GM18519 (cell line): Measurements from ENCODE around the gene COBL.

Experiments
- ATAC-seq: cut with Tn5 transposase; IDR thresholded peaks from one replicate; pipeline ENCODE4 v1.9.1; 2021; ENCODE audit warnings: mild to moderate bottlenecking, moderate library complexity; ENCODE audit not compliant: unreplicated experiment, low FRiP score

COBL gene

DNA sequence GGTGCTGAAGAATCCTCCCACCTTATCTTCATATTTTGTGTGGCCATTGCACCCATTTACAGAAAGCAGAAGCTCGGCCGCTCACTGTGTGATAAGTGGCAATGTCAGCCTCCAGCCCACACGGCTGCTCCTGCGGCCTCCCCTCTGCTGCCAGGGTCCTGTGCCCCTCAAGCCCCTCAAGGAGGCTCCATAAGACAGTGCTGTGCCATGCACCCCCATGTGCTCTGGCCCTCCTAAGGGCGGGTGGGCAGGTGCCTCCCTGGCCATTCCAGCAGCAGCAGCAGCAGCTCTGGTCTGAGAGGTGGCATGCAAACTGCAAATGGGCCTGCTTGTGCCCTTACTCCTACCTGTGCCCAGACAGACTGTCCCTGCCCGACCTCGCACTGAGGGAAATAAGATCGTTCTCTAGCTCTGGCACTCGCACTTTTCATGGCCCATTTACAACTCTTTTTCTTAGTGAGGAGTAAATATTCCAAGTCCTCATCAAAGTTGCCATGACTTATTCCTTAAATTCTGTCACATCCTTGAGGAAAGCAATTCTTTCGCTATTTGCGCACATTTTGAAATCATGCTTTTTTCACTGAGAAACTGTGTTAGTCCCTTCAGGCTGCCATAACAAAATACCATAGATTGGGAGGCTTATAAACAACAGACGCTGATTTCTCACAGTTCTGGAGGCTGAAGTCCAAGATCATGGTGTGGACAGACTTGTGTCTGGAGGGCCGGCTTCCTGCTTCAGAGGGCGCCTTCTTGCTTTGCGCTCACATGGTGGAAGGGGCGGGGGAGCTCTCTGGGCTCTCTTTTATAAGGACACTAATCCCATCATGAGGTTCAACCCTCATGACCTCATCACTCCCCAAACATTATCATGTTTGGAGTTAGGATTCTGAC lies 187.8 kb downstream of the COBL start:
- no peak for ATAC-seq

- no peak for ATAC-seq
Observed at GRCh38 chr7:51127618-51127904, 189.0 kb downstream of the COBL start.

GRCh38 chr7:51126813-51127617 lies 189.6 kb downstream of the COBL start:
- no peak for ATAC-seq

- ATAC-seq: no peak
Observed at GRCh38 chr7:51126324-51126723, 190.3 kb downstream of the COBL start.

DNA sequence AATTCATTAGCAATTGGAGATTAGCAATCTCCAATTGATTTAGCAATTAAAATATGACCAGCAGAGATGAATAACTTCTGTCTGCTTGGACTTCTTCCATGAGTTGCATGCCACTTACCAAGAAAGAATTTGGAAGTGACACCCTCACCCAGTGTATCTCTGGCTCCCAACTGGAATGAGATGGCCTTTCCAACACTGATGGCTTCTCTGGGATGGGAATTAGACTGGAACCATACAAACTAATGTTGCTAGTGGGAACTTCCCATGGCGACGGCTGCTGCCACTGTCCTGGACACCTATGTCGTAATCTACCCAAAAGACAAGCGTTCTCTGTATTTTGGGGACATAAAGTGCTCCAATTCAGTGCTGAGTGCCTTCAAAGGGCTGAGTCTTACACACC lies 192.3 kb downstream of the COBL start:
- no peak for ATAC-seq

DNA sequence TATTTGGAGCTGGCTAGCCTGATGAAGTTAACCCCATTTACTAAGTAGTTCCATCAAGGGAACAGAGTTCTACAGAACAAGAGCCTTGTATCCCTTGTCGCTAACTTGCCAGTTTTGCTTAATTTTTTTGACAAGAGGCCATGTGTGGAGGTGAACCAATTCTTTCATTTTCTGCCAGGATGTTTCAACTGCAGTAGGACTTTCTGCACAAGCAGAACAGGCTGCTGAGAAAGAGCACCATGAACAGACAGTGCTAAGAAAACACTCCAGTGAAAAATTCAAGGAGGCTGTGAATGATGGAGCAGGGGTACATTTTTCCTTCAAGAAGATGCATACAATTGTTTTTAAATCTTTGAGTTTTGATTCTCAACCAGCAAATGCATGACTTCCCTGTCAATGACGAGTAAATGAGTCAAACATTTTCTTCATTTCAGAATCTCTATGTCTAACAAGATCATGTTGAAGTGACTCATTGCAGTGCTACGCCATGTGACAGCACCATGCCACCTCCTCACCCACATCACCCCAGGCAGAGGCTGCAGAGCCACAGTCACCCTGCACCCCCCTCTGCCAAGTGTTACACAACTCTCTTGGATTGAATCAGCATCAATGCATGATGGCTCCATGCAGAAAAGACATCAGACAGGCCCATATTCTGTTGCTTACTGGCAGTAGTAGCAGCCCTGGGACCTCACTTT lies 193.1 kb downstream of the COBL start:
- no peak for ATAC-seq

DNA sequence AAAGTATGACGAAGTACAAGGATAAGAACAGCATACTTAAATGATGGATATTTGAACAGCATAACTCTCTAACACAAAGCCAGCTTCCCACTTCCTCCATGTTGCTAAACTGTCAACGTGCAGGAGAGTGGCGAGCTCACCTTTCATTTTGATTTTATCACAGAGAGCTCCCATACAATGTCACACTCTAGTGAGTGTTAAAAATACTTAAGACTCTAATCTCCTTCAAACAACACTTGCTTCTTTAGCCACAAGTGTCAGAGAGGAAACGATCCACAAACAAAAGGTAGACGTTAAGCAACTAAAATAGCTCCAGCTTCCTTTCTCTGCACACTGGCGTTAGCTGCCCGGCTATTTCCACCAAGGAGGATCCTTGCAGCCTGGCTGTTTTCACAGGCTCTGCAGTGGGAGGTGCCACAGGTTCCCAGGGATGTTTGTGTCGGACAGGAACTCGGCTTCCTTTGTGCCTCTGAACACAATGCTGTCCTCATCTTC lies 194.6 kb downstream of the COBL start:
- no peak for ATAC-seq

DNA sequence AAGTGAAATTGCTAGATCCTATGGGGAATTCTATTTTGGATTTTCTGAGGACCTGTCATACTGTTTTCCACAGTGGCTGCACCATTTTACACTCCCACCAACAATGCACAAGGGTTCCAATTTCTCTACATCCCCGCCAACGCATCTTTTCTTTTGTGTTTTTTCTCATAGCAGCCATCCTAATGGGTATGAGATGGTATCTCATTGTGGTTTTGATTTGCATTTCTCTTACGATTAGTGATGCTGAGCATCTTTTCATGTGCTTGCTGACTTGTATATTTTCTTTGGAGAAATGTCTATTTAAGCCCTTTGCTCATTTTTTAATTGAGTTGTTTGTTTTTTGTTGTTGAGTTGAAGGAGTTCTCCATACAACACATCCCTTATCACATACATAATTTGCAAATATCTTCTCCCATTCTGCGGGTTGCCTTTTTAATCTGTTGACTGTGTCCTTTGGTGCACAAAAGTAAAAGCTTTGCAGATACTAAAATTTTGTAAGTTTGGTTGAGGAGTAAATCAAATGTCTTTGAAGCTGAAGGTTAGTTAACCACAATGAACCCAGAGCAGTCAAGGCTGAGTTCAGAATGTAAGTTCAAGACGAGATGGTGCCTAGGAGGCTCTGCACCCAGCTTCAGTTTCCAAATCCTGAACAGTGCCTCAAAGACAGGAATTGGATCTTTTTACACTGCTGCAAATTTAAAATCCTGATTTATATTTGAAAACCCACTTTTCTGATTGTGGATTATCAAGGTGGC lies 195.4 kb downstream of the COBL start:
- ATAC-seq: no peak

- no peak for ATAC-seq
Observed at GRCh38 chr7:51118628-51119027, 198.0 kb downstream of the COBL start.

DNA sequence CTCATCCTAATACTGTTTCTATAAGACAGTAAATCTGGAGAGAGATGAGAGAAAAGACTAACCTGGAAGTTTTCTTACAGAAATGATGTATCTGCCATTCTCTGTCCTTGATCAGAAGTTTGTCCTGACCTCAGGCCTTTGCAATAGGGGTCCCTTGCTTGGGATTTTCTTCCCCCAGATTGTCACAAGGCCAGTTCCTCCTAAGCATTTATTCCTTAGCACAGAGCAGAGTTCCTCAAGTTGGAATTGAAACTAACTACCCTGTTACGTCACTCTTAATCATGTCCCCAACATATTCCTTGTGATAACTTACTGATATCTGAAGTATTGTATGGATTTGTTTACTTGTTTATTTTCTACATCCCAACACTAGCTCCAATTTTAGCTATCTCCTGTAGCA lies 202.1 kb downstream of the COBL start:
- ATAC-seq: no peak

- no peak for ATAC-seq
Observed at GRCh38 chr7:51113962-51114361, 202.6 kb downstream of the COBL start.

- no peak for ATAC-seq
Observed at GRCh38 chr7:51113560-51113959, 203.0 kb downstream of the COBL start.

- no peak for ATAC-seq
Observed at GRCh38 chr7:51111241-51111940, 205.2 kb downstream of the COBL start.

DNA sequence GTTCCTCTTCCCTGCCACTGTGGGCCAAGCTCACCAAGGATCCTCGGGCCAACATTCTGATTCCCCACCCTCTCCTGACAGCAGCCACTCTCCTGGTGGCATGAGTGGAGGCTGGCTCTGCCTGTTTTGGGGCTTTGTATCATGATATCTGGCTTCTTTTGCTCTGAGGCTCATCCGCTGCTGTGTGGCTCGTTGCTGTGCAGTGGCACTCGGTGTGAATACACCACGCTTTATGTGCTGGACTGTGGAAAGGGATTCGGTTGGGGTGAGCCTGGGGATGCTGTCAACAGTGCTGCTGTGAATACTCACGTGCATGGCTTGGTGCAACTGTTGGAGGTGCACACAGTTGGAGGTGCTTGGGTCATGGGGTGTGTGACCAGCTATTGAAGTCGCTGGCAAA lies 208.5 kb downstream of the COBL start:
- ATAC-seq: no peak

GRCh38 chr7:51104278-51104677 lies 212.3 kb downstream of the COBL start:
- no peak for ATAC-seq

DNA sequence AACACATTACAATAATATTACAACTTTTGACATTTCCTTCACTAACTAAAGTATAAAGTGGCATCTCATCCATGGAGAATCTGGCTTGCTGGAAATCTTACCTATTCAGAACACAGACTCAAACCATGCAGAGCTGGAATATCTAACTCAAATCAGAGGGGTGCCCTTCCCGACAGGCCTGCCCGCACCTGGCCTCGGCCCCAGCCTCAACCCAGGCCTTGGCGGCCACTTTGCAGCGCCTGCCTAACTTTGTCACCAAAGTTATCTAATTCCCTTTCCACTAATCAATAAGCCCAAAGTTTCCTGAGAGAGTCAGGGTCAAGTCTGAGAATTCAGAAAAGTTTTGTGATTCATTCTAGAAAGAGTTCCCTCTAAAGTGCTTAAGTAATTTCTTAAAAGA lies 212.9 kb downstream of the COBL start:
- no peak for ATAC-seq

DNA sequence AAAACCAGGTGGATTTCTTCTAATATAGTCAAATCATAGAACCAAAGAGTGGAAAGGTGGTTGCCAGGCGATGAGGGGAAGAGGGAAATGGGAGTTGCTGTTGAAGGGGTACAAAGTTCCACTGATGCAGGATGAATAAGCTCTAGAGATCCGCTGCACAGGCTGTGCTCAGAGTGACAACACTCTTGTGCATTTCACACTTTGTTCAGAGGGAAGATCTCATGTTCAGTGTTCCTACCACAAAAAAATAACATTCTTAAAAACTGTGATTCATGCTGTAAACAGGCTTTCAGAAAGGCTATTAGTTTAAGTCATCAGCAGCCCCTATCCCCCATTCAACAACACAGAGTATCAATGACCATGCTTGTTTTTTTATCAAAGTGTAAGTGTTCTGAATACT lies 213.8 kb downstream of the COBL start:
- ATAC-seq: no peak

DNA sequence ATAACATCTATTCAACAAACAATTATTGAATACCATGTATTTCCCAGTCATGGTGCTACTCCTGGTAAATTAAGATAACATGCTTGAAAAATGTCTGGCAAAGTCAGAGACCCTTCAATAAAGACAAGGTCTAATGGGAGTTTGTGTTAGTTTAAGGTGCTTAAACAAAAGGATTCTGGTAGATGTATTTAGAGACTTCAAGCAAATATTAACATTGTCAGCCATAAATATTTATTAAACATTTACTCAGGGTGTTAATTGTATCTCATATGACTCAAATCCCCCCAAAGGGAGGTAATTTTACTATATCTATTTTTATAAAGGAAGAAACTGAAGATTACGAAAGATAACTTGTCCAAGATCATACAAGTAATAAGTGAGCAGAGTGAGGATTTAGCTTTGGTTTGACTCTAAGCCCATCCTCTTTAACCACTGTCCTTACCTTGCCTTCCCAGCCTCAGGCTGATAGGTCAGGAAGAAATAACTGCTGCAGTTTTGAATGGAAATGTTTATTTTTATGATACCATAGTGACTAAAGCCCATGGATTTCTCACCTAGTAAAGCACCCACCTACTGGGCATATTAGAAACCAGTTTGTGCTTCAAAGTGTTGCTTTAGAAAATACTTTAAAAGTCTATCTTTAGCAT lies 215.4 kb downstream of the COBL start:
- no peak for ATAC-seq

DNA sequence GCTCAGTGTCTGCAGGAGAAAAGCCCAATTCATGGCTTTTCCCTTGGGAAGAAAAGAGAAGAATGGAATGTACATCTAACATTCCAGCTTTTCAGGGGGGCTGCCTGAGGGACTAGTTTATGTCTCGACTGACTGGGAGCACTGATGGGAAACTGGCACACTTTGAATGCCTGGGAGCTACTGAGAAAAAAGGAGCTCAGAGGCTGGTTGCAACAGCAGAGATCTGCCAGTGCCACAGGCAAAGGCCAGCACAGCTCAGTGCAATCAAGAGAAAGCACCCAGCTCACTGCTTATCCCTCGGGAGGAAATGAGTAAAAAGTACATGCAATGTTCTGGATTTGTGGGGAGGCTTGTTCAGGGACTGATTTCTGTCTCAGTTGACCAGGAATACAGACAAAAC lies 226.2 kb downstream of the COBL start:
- no peak for ATAC-seq
